NCI-H2171 (cell line): Measurements from ENCODE around the gene PIGBOS1.
"Not testable (repeated sequence)": the region's sequence is repeated elsewhere in the genome, so short reads cannot be mapped to it uniquely, and the experiment has no call there.

ENCODE experiments used
- DNase-seq: peaks from one replicate; lab custom pipeline; 2025; lab: John Stamatoyannopoulos, UW

Gene PIGBOS1, protein sequence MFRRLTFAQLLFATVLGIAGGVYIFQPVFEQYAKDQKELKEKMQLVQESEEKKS

GRCh38 chr15:55318588-55319494 is at the start of gene PIGBOS1, which contains the start of gene PIGB:
PIGBOS1 (minus strand) TSS chr15:55319123; CDS start chr15:55317792, 1,331 bp downstream.
PIGB (plus strand) TSS chr15:55319222; CDS start chr15:55319251, 29 bp downstream.
- peak; percentile 76 for DNase-seq

DNA sequence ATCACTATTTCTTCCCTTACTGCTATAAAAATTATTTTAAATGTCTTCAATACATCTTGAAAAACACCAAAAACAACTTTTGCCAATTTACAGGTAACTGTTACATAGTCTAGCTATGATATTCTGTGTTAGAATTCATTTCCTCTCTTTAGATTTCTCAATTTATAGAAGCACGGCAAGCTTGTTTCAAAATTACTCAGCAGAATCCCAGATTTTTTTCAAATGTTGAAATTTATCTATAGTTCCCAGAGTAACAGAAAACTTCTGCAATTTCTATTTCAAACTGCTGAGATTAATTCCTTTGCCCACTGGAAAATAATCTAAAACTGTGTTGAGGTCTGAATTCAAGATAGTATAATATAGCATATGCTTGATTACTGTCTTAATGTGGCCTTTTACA is 48.1 kb upstream of the PIGBOS1 start:
- DNase-seq: no peak

GRCh38 chr15:55362641-55363040 is 43.7 kb upstream of the PIGBOS1 start:
- no peak for DNase-seq

- DNase-seq: no peak
Measured at GRCh38 chr15:55361048-55361447, 42.1 kb upstream of the PIGBOS1 start.

GRCh38 chr15:55360256-55360655 is 41.3 kb upstream of the PIGBOS1 start:
- DNase-seq: no peak

- DNase-seq: no peak
Measured at GRCh38 chr15:55358471-55358870, 39.5 kb upstream of the PIGBOS1 start.

DNA sequence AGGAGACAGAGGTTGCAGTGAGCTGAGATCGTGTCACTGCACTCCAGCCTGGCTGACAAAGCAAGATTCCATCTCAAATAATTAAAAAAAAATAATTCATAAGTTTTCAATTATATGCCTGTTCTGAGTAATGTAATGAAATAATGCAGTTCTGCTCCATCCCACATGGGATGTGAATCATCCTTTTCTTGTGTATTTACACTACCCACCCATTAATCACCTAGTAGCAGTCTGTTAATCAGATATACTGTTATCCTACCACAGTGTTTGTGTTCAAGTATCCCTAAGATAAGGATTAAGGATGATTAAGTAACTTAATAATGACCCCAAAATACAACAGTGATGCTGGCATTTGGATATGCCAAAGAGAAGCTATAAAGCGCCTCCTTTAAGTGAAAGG is 38.9 kb upstream of the PIGBOS1 start:
- no peak for DNase-seq

GRCh38 chr15:55356985-55357585 is 38.2 kb upstream of the PIGBOS1 start:
- no peak for DNase-seq

- DNase-seq: no peak
Measured at GRCh38 chr15:55353025-55353424, 34.1 kb upstream of the PIGBOS1 start.

GRCh38 chr15:55349282-55349681 is 30.4 kb upstream of the PIGBOS1 start:
- no peak for DNase-seq

GRCh38 chr15:55348281-55348778 is 29.4 kb upstream of the PIGBOS1 start:
- DNase-seq: no peak

- DNase-seq: no peak
Measured at GRCh38 chr15:55344206-55344605, 25.3 kb upstream of the PIGBOS1 start.

DNA sequence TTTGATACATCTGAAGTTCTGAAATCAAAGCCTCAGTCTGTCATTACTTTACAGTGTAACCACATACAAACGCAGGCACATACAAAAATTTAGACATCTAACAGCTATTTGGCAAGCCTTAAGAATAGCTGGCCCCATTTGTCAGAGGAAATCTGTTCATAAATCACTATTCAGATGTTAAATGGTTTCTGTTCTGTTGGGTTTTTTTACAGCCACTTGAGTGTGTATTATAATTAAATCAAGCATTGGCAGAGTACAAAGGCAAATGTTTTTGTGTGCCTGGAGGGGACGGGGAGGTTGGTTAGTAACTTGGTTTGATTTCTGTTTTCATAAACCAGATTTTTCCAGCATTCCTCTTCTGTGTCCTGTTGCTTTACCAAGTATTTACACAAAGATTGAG is 24.2 kb upstream of the PIGBOS1 start:
- DNase-seq: peak; percentile 11

DNA sequence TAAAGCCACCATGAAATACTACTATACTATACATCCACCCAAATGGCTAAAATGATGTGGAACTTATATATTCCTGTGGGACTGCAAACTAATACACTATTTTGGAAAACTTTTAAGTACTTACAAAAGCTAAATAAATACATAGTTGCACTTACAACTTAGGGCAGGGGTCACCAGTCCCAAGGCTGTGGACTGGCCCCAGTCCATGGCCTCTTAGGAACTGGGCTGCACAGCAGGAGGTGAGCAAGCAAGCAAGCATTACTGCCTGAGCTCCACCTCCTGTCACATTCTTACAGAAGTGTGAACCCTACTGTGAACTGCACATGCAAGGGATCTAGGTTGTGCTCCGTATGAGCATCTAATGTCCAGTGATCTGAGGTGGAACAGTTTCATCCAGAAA is 18.2 kb upstream of the PIGBOS1 start:
- DNase-seq: no peak

DNA sequence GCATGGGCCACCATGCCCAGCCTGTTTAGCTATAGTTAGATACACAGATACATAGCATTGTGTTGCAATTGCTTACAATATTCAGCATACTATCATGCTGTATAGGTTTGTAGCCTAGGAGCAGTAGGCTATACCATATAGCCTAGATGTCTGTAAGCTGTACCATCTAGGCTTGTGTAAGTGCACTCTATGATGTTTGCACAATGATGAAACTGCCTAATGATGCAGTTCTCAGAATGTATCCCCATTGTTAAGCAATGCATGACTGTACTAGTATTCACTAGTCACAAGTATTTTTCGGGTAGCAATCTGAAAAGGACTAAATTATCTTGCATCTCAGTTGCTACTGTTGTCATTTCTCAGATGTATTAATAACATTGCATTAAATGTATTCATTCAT is 16.1 kb upstream of the PIGBOS1 start:
- DNase-seq: no peak

- DNase-seq: no peak
Measured at GRCh38 chr15:55334371-55334770, 15.4 kb upstream of the PIGBOS1 start.

GRCh38 chr15:55327387-55327786 is 8.5 kb upstream of the PIGBOS1 start:
- no peak for DNase-seq

GRCh38 chr15:55322467-55322866 is 3.5 kb upstream of the PIGBOS1 start:
- DNase-seq: no peak

DNA sequence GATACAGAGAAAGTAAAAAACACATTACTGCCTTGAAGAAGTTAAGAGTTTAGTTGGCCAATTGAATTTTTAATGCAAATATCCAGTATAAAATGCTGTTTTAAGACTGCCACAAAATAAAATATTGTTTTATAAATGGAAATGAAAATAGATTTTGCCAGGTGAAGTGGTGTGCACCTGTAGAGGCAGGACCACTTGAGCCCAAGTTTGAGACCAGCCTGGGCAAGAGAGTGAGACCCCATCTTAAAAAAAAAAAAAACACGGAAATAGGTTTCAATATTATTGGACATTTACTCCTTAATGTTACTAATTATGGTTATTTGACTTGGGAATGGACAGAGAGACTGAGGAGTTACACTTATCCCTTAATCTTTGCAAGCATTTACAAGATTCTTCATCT is 2.0 kb upstream of the PIGBOS1 start:
- no peak for DNase-seq

GRCh38 chr15:55320238-55320550 is 1.3 kb upstream of the PIGBOS1 start:
- DNase-seq: no peak

DNA sequence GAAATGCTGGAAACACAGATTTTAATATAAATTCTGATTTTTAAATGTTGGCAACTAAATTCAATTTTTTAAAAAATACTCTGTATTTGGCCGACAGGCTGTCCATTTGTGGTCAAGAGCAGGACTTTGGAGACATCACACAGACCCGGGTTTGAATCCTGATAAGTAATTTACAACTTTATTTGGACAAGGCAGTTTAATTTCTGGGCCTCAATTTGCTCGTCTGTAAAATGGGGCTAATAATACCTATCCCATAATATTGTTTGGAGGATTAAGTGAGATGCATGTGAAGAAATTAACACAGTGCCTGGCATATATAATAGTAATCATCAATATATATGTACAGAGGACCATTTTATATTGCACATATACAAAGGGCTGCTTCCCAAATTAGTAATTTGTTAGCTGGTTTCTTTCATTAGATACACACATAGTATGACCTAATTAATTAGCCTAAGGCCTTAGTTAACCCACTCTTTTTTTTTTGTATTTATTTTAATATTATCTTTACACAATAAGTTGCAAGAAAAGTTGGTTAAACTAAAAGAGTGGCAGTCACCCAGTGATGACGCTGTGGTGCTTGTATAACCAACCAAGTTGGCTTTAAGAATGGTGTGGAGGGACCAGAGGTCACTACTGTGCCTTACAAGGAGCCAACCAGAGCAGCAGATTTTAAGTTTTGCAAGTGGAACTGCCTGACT is 764 bp upstream of the PIGBOS1 start:
- DNase-seq: no peak

- DNase-seq: not testable (repeated sequence)
Measured at GRCh38 chr15:55302801-55303200, 16.1 kb downstream of the PIGBOS1 start.

- DNase-seq: no peak
Measured at GRCh38 chr15:55297315-55297714, 21.6 kb downstream of the PIGBOS1 start.
